OCI-LY3 (cell line): ENCODE measurements around the gene FAM228B.

Experiments
- EZH2phosphoT487 ChIP-seq: fragments of 200-600 bp; shearing (Covaris generic); IDR thresholded peaks from 2 replicates; pipeline ENCODE4 v1.6.1; 2018; ENCODE audit warnings: antibody characterized with exemption, mixed run types, low read depth
- TF ChIP-seq, protein P1 (sequence below): fragments of 200-600, 300-600 bp; sonication (generic); IDR thresholded peaks from 2 replicates; pipeline ENCODE4 v1.5.1; 2014; ENCODE audit warnings: antibody characterized with exemption, low read length, low read depth

- TF ChIP-seq, protein P1, sequence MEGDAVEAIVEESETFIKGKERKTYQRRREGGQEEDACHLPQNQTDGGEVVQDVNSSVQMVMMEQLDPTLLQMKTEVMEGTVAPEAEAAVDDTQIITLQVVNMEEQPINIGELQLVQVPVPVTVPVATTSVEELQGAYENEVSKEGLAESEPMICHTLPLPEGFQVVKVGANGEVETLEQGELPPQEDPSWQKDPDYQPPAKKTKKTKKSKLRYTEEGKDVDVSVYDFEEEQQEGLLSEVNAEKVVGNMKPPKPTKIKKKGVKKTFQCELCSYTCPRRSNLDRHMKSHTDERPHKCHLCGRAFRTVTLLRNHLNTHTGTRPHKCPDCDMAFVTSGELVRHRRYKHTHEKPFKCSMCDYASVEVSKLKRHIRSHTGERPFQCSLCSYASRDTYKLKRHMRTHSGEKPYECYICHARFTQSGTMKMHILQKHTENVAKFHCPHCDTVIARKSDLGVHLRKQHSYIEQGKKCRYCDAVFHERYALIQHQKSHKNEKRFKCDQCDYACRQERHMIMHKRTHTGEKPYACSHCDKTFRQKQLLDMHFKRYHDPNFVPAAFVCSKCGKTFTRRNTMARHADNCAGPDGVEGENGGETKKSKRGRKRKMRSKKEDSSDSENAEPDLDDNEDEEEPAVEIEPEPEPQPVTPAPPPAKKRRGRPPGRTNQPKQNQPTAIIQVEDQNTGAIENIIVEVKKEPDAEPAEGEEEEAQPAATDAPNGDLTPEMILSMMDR: no peak
- no peak for TF ChIP-seq EZH2phosphoT487
These were observed 46.3 kb upstream of the FAM228B start for GRCh38 chr2:24076849-24077534.
